ENCODE data around the gene EFS. TPM values are rescaled to one million over a fixed set of nuclear protein-coding genes. Genes with fewer than 3 reads are reported as not detected.

EFS gene
- total and polyA plus RNA-seq, 2 donors (not counting 1 experiment from before 2014, with no cell fraction given): not detected

GRCh38 chr14:23307146-23307530, 57.8 kb downstream of the EFS start:
- Histone ChIP-seq H3K79me2 (ENCODE audit: control insufficient read depth, insufficient read depth, low read length) (no peaks in the 10 kb centered on the region), H3K4me1 (ENCODE audit: control insufficient read depth in 2 of 2, insufficient read depth in 2 of 2, low read length in 2 of 2) (peaks cover 14 to 30% of the 10 kb centered on the region in 2 donors), H4K20me1 (ENCODE audit: control insufficient read depth, insufficient read depth, low read length, poor library complexity, severe bottlenecking) (no peaks in the 10 kb centered on the region), H3K9ac (ENCODE audit: low read length) (peak overlapping the region; percentile 64), H3K4me2 (replicated peaks; ENCODE audit: low read depth, low read length, poor library complexity, severe bottlenecking) (peak overlapping the region; percentile 76), H3K27me3 (replicated peaks in 1 of 4; ENCODE audit: control extremely low read depth in 1 of 4, control insufficient read depth in 3 of 4, insufficient read depth in 4 of 4, low read length in 3 of 4) (no peaks in the 10 kb centered on the region), H3K9me3 (ENCODE audit: control extremely low read depth in 1 of 3, control insufficient read depth in 2 of 3, insufficient read depth in 1 of 3, low read length in 2 of 3) (peaks cover 0 to 3% (median 0%) of the 10 kb centered on the region in 3 donors), H3K4me3 (ENCODE audit: control extremely low read depth in 1 of 5, extremely low read depth in 1 of 5, insufficient read depth in 1 of 5, low read depth in 2 of 5, low read length in 4 of 5) (peak overlapping the region in 4 of 5 experiments; percentile 31 to 59 (median 46)), H2AFZ (ENCODE audit: insufficient read depth, low read depth, low read length, poor library complexity, severe bottlenecking) (peak overlapping the region; percentile 86), H3K36me3 (replicated peaks in 1 of 2; ENCODE audit: control extremely low read depth in 1 of 2, control insufficient read depth in 1 of 2, extremely low read depth in 1 of 2, insufficient read depth in 2 of 2, low read length in 1 of 2) (no peaks in the 10 kb centered on the region), H3K27ac (ENCODE audit: low read length in 2 of 2) (peak overlapping the region; percentile 54 to 78)
- 29% methylated on average over 4 of the region's 5 CpGs for WGBS (ENCODE audit: insufficient coverage)
- H3K9me3 Mint-ChIP-seq (ENCODE audit: insufficient read depth): no peaks in the 10 kb centered on the region
- ChIA-PET CTCF (interaction anchor here (2.9 to 3.2 kb wide), 2 partner anchors 12 to 14 kb away, joined by 12 to 27 read pairs; partner anchors contain the start of gene PABPN1), POLR2A (interaction anchor here (0.6 to 1.8 kb wide), 3 partner anchors 10 to 41 kb away, joined by 3 to 13 read pairs (median 7); partner anchors contain the start of gene PABPN1)
- DNase-seq (no peak), ATAC-seq (ENCODE audit: low read depth) (no peak)
- no peaks in the 10 kb centered on the region for H3K27me3 Mint-ChIP-seq
- intact Hi-C loops (cut with micrococcal nuclease): loop anchor here (10.0 kb wide), 1 partner anchor 302 kb away; no protein-coding TSS in a partner anchor
- TF ChIP-seq CTCF (IDR thresholded peaks at IDR 0.05) (no peak), EZH2 (IDR thresholded peaks at IDR 0.05; ENCODE audit: borderline replicate concordance, insufficient read depth, low read depth, low read length, poor library complexity, severe bottlenecking) (no peak)
- peak overlapping the region; percentile 81 for H3K4me3 Mint-ChIP-seq
- H3K4me1 Mint-ChIP-seq: peaks cover 33% of the 10 kb centered on the region
- H3K27ac Mint-ChIP-seq: peak overlapping the region; percentile 85

Data from B cell (primary cell).